HG03175 (cell line): ENCODE measurements around the gene OLAH.
A peak's percentile ranks its signal among the peaks of the same experiment; 100 is the strongest.

Experiments used
- ATAC-seq: cut with Tn5 transposase; IDR thresholded peaks from one replicate; pipeline ENCODE4 v1.9.1; 2021; ENCODE audit warnings: mild to moderate bottlenecking, moderate library complexity; ENCODE audit not compliant: unreplicated experiment

OLAH gene

DNA sequence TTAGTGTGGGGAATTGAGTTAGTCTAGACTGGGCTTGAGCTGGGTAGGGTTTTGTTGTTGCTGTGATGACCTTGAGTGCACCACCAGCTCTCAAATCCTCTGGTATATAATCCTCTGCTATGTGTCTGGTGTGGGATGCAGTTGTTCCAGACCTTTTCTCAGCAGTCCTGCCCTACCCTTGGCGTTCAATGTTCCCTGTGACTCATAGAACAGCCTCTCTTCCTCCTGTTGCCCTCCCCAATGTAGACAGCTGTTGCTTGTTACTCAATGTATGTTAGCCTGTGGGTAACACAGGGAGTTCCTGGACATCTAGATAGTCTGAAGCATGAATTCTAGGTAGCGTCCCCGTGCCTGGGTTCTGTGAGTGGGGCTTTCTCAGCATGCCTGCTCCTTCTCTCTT is 25.1 kb downstream of the OLAH start:
- no peak for ATAC-seq

DNA sequence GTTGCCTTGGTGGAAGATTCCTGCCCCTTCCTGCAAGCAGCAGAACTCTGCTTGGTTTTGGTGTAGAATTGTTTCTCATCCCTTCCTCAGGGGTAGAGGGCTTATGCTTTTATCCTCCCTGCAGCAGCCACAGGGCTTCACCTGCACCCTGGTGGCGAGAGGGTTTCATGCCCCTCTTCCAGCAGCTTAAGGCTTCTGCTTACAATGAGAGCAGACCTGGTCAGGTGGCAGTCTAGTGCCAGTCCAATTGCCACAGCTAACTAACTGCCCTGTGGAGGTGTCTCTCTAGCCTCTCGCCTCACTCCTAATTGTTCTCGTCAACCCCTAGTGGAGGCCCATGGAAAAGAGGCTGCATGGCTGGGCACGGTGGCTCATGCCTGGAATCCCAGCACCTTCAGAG is 25.5 kb downstream of the OLAH start:
- ATAC-seq, result no peak

DNA sequence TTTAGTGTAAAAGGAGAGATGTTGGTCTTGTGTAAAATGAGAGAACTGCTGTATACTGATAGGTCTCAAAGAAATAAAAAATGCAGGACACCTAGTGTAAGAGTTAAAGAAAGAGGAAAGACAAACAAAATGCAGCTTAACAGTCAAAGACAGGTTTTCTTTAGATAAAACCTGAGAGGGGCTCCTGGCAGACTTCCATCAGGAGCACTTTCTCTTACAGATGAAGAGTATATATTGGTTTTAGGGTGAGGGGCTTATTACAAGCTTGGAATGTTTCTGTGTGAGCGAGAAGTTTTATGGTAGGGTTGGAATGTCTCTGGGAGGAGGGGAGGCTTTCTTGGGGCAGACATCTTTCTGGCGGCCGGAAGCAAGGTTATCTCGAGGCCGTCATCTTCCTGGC is 28.6 kb downstream of the OLAH start:
- ATAC-seq, result no peak

DNA sequence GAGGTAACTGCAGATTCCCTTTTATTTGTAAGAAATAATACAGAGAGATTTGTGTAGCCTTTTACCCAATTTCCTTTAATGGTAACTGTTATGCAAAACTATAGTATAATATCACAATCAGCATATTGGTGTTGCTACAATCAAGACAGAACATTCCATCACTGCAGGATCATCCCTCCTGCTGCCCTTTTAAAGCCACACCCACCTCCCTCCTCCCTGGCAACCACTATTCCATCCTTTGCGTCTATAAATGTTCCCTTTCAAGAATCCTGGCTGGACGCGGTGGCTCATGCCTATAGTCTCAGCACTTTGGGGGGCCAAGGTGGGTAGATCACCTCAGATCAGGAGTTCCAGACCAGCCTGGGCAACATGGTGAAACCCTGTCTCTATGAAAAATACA is 31.7 kb downstream of the OLAH start:
- ATAC-seq, result no peak

DNA sequence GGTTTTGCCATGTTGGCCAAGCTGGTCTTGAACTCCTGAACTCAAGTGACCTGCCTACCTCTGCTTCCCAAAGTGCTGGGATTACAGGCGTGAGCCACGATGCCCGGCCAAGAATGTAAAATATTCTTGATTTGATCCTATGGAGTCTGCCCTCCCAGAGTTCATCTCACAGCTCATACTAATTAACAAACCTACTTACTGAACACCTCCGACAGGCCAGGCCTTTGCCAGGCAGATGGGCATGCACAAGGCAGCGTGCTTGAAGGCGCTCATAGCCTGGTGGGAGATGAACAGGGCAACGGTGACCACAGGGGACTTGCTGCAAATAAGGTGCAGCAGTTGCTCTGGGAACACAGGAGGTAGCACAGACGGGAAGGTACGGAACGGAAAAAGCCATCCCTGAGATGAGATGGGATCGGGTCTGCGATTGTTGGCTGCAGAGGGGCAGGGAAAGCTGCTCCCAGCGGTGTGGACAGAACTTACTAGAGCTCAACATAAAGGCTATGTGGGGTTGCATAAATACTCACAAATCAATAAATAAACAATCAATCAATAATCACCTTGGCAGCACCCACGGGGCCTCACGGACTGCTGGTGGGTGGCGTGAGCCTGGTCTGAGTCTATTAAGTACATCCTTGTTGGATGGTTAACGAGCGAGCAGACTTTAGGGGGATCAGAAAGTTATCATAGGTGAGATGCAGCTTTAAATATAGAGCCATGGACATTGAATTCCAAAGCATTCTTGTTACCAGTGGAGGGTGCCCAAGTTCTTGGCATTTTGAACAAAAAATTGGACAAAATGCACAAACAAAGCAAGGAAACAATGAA is 40.1 kb downstream of the OLAH start:
- no peak for ATAC-seq

DNA sequence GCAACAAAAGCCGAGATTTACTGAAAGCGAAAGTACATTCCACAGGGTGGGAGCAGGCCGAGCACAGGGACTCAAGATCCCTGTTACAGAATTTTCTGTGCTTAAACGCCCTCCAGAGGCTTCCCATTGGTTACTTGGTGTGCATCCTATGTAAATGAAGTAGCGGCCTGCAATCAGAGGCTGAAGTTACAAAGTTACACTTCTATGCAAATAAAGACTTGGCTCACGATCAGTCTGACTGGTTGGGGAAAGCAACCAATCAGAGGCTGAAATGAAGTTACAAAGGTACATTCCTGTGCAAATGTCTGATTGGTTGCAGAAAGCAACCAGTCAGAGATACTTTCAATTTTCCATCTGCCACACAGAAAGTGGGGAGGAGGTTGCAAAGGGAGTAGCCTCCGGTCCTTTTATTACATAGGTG is 40.8 kb downstream of the OLAH start:
- ATAC-seq, result no peak

DNA sequence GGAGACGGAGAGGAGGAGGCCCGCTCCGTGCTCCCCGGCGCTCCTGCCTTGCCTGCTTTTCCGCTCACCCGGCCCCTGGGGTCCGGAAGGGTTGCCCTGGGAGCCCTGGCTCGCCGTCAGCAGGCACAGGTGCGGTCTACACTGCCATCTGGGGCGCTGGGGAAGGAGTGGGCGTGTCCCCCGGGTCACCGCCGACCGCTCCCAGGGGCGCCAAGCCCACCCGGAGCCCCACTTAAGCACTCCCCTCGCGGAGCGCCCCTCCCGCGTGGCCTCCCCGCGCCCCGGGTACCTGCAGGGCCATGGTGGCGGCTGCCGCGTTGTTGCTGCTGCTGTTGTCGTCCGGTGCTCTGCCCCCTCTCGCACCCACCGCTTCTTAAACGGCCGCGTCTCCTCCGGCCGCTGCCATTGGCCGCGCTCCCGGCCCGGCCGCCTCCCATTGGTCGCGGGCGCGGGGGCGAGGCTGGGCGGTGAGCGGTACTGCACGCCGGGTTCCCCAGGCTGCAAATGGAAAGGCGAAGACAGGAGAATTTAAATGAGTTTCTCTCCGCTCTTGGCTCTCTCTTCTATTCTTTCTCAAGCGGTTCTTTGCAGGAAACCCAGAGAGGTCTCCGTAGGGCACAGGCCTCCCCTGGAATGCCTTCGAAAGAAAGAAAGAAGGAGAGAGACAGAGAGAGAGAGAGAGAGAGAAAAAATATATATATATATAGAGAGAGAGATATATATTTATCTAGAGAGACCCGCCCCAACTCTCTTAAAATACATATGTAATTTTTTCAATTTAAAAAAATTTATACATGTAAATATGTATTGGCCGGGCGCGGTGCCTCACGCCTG is 44.9 kb downstream of the OLAH start, which contains the start of gene ACBD7:
Gene ACBD7 (minus strand): TSS at position 349 of the 834 bp plus-strand sequence. CDS start 48 bp downstream, at position 301.
- ATAC-seq, result peak; percentile 100

DNA sequence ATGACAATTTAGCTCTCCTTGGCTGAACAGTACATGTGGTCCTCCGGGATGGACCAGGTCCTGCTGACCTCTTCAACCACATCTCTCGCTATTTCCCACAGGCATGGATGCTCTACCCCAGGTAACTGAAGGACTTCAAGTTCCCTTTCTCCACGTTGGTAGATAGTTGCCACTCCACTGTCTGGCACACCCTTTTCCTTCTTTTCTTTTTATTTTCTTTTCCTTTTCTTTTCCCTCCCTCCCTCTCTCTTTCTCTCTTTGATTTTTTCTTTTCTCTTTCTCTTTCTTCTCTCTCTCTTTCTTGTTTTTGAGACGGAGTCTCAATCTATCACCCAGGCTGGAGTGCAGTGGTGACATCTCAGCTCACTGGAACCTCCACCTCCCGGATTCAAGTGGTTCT is 47.7 kb downstream of the OLAH start:
- no peak for ATAC-seq

DNA sequence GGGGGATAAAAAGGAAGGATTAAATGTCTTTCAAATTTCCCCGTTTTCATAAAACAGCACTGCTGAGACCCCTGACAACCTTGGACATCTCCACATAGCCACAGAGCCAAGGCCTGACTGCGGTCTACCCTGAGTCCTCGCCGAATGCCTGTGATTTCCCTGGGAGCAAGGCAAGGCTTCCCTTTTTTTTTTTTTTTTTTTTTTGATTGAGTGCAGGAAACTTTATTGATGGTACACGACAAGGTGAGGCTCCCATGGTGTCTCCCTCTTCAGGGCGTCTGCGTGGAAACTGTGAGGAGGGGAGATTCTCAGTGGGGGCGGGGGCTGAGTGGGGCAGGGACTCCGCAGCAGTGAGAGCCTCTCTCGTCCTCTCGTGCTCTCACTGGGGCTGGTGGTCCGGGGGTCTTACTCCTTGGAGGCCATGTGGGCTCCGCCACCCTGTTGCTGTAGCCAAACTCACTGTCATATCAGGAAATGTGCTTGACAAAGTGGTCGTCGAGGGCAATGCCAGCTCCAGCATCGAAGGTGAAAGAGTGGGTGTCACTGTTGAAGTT is 49.2 kb downstream of the OLAH start:
- ATAC-seq, result no peak

DNA sequence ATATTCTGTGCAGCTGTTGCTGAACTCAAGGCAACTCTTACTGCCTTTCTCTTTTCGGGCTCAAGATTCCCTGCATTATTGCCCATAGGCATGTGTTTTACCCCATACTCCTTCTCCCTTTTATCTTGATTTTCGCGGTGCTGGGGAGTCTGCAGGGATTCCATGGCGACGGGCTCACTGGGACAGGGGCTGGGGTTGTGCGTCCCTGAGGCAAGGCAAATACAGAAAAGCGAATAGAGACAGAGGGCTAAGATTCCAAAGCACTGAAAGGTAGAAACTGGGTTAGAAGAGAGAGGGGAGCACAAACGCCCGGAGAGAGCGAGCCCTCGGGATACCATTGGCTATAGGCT is 52.9 kb downstream of the OLAH start:
- peak; percentile 26 for ATAC-seq

DNA sequence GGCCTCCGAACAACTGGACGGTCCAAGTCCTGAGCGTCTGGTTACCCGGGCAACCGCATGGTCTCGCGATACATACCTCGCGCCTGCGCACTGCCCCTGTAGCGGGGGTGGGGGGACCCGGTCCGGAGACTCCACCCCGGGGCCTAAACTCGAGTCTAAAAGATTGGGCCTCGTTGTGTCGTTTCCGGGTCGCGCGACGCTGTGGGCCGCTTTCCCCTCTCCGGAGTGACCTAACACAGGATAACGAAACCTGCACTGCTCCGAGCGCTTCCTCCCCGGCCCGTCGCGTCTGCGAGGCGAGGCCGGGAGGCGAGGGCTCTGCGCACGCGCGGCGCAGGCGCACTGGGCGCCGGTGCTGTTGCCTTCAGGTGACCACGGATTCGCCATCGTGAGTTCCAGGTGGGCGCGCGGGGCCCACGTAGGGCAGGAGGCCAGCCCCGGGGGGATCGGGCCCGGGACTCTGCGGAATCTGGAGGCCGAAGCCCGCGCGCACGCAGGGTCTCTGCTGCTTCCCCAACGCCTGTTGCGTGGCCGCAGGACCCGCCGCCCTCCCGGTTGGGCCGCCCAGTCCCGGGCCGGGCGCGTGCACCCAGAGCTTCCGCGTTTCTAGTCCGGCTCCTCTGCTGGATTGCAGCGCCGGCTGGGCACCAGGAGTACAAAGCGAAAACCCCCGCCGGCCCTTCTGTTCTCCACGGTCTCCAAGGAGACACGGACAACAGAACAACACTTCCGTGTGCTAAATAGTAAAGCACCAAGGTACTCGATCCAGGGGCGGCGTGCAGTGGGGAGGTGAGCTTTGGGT is 53.5 kb downstream of the OLAH start, which contains the start of gene RPP38:
Gene RPP38 (plus strand): TSS at position 345 of the 802 bp plus-strand sequence. CDS start 5,960 bp downstream, outside the sequence.
- ATAC-seq, result peak; percentile 81

DNA sequence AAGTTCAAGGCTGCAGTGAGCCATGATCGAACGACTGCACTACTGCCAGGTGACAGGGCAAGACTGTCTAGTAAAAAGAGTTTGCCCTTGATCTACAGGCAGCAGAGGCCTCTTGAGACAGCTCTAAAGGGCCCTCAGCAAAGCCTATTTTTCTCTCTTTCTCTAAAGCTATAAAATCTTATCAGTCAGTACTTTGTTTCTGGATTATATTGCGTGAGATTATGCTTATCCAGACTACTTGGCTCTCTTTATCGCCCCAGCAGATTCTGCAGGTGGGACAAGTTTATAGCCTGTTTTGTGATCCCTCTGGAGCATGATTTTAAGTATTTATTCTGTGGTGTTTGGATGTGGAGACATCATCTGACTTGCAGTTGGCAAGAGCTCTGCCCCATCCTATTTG is 56.1 kb downstream of the OLAH start:
- ATAC-seq, result no peak

DNA sequence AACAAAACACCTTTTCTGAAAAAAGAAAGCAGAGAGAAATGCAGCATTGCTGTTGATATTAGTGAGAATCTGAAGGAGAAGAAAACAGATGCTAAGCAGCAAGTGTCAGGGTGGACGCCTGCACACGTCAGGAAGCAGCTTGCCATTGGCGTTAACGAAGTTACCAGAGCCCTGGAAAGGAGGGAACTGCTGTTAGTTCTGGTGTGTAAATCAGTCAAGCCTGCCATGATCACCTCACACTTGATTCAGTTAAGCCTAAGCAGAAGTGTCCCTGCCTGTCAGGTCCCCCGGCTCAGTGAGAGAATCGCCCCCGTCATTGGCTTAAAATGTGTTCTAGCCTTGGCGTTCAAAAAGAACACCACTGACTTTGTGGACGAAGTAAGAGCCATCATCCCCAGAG is 59.8 kb downstream of the OLAH start:
- no peak for ATAC-seq

DNA sequence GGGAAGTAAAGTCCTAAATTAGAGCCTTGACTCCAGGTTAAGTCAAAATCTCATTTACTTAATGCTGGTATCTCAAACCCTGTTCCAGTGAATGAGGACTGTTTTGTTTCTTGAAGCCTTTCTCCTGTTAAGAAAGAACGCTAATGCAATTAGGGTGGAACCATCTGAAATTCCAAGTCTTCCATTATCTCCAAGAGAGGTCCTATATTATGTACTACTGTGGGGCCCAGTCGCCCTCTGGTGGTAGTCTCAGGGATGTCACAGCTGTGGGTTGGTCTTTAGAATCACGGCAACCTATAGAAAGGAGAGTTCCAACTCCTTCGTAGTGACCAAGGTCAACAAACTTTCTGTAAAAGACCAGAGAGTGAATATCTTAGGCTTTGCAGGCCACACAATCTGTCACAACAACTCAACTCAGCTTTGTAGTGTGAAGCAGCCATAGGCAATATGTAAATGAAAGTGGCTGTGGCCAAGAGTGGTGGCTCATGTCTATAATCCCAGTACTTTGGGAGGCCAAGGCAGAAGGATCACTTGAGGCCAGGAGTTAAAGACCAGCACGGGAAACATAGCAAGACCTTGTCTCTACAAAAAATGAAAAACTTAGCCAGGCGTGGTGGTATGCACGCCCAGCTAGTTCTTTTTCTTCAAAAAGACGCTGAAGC is 62.7 kb downstream of the OLAH start:
- peak; percentile 91 for ATAC-seq

DNA sequence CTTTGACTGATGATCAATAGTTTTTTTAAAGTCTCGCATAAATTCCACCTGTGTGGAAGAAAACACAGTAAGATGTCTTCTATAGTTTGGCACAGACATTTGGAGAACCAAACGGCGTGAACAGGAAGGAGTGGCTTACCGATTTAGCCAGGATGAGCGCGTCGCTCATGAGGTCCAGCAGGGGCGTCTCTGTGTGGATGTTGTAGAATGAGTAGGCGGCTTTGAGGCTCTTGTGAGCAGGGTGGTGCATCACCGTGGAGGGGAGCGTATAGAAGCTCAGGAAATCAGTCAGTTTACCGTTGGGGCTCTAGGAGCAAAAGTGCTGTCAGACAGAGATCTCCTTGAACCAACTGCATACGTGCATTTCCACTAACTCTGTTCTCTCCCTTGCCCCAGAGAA is 68.9 kb downstream of the OLAH start:
- no peak for ATAC-seq

DNA sequence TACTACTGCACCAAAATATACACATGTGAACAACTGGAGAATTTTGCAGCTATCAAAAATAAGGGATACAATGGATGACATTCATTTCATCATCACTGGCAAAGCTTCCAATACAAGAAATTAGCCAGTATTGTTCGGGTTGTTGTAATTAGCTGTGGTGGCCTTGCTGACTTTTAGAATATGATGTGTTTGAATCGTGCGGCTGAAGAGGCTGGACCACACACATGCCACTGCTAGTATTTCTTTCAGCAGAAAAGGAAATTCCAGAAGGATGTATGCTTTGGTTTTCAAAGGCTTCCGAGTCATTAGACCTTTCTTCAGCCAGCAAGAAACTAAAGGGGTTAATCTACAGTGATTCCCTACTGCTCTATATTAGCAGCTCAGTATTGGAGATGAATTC is 70.0 kb downstream of the OLAH start:
- ATAC-seq, result no peak

DNA sequence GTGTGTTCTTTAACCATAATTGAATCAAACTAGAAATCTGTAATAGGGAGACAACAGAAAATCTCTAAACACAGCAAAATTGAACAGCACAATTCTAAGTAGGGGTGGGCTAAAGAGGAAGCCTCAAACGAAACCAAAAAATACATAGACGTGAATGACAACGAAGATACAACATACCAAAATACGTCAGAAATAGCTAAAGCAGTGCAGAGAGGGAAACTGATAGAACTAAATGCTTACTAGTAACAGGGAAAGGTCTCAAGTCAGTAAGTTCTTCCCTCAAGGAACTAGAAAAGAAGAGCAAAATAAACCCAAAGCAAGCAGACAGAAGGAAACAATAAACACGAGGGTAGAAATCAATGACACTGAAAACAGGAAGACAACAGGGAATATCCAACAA is 72.5 kb downstream of the OLAH start:
- ATAC-seq, result no peak

DNA sequence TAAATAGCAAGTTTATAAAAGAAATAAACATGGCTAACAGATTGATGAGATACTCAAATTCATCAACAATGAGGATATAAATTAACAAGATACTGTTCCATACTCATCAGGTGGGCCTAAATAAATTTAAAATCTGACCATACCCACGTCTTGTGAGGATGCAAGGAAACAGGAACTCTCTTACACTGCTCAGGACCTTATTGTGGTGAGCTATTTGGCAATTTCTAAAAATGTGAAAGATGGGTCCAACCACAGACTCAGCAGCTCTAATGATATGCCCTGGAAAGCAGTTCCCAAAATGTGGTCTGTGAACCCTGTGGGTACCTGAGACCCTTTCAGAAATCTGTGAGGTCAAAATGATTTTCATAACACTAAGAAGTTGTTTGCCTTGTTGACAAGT is 74.9 kb downstream of the OLAH start:
- ATAC-seq, result no peak

DNA sequence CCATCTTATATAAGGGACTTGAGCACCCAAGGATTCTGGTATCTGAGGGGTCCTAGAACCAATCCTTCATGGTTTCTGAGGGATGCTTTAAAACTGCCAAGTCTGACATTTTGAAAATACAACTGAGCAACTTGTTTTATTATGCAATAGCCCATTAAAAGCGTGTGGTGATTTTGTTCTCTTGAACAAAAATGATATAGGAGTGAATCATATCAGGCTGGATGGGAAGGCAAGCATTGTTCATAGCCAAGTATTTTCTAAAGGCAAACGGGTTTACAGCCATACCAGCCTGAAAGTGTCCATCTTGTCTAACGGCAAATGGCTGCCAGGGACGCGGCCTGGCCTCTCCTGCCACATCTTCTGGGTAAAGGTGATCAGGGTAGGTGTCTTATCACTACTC is 76.8 kb downstream of the OLAH start:
- ATAC-seq, result no peak

DNA sequence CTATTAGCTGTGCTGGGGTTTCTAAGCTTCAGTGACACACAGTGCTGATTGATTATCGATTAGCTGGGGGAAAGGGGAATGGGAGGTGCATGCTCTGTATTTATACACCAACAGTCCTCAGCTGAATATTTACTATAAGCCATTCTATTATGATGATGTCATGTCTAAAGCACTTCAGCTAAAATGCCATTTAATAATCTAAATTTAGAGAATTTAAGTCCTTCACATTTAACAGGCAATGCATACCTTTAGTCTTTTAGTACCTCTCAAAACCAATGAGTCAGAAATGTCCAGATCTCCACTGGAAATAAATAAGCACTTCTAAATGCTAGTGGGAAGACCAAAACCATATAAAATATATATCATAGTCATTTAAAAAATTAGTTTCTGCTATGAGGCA is 78.0 kb downstream of the OLAH start:
- no peak for ATAC-seq
